Measurements from ENCODE around the gene MAD1L1.

MAD1L1 gene

GRCh38 chr7:2120841-2121830, 111.6 kb downstream of the MAD1L1 start:
- no peak overlapping the region for H3K27ac ChIP-seq
- TF ChIP-seq, protein P1, sequence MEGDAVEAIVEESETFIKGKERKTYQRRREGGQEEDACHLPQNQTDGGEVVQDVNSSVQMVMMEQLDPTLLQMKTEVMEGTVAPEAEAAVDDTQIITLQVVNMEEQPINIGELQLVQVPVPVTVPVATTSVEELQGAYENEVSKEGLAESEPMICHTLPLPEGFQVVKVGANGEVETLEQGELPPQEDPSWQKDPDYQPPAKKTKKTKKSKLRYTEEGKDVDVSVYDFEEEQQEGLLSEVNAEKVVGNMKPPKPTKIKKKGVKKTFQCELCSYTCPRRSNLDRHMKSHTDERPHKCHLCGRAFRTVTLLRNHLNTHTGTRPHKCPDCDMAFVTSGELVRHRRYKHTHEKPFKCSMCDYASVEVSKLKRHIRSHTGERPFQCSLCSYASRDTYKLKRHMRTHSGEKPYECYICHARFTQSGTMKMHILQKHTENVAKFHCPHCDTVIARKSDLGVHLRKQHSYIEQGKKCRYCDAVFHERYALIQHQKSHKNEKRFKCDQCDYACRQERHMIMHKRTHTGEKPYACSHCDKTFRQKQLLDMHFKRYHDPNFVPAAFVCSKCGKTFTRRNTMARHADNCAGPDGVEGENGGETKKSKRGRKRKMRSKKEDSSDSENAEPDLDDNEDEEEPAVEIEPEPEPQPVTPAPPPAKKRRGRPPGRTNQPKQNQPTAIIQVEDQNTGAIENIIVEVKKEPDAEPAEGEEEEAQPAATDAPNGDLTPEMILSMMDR (conservative IDR thresholded peaks at IDR 0.05), result no peak
- TF ChIP-seq ZFX (IDR thresholded peaks at IDR 0.05), result no peak

DNA sequence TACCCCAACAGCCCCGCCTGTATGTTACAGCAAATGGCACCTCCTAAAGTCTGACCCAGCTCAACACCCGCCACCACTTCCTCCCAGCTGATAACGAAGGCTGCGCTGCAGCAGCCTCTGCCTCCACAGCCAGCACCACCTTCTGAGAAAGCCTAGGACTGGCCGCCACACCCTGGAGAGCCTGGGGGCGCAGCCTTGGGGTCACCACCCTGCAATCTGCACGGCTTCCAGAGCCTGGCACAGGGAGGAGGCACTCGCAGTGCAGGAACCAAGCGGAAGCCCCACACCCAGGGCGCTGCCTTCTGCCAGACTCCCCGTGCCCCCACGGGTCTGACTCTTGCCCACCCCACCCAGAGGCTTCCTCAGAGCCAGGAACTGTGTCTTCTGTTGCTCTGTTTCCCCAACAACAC, 112.5 kb downstream of the MAD1L1 start:
- H3K27ac ChIP-seq, result no peak overlapping the region
- TF ChIP-seq, protein P1 (conservative IDR thresholded peaks at IDR 0.05), result no peak
- TF ChIP-seq ZFX (IDR thresholded peaks at IDR 0.05), result no peak

DNA sequence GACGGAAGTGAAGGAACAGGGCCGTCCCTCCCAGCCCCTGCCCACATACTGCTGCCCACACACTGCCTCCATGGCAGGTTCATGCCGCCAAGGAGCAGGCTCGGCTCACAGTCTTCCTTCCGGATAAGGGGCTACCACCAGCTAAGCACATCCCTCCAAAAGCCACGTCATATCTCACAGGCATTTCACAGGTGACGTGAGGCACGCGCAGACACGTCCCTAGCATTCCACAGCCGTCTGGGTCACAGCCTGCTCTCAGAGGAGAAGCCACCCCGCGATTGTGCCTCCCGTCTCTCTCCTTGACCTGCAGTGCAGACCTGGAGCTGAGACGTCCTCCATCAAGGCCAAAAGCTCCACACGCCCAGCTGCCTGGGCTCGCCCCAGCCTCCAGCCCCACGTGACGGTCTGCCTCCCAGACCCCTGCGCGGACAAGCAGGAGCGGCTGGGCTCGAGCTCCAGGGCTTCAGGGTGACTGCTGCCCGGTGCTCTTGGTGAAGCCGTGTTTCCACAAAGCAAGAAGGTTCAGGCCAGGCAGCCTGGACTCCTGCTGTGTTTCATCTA, 114.0 kb downstream of the MAD1L1 start:
- no peak for TF ChIP-seq ZFX (IDR thresholded peaks at IDR 0.05)
- TF ChIP-seq, protein P1 (conservative IDR thresholded peaks at IDR 0.05), result no peak
- no peak overlapping the region for H3K27ac ChIP-seq

DNA sequence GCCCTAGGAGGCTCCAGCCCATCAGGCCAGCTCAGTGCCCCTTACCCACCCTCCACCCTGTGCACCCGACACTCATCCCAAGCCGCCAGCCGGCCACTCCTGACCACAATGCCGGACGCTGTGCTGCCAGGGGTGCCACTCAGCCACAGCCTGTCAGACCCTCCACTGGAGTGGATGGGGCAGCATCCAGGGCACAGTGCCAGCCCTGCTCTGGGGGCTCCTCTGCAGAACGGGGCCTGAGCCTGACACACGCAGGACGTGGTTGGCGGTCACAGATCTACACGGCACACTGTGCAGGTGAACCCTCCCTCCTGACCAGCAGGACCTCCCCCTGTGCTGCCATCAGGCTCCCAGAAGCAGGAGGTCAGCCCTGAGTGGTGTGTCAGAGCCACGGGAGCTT, 114.7 kb downstream of the MAD1L1 start:
- no peak overlapping the region for H3K27ac ChIP-seq
- TF ChIP-seq, protein P1 (conservative IDR thresholded peaks at IDR 0.05), result no peak
- TF ChIP-seq ZFX (IDR thresholded peaks at IDR 0.05), result no peak

GRCh38 chr7:2117646-2118045, 115.1 kb downstream of the MAD1L1 start:
- TF ChIP-seq, protein P1 (conservative IDR thresholded peaks at IDR 0.05), result no peak
- TF ChIP-seq ZFX (IDR thresholded peaks at IDR 0.05), result no peak
- no peak overlapping the region for H3K27ac ChIP-seq

- H3K27ac ChIP-seq, result no peak overlapping the region
- TF ChIP-seq ZFX (IDR thresholded peaks at IDR 0.05), result no peak
- TF ChIP-seq, protein P1 (conservative IDR thresholded peaks at IDR 0.05), result no peak
Observed at GRCh38 chr7:2116989-2117591, 115.7 kb downstream of the MAD1L1 start.

GRCh38 chr7:2116448-2116810, 116.3 kb downstream of the MAD1L1 start:
- no peak for TF ChIP-seq ZFX (IDR thresholded peaks at IDR 0.05)
- TF ChIP-seq, protein P1 (conservative IDR thresholded peaks at IDR 0.05), result no peak

More at GRCh38 chr7:2116448-2116810, 116.3 kb downstream of the MAD1L1 start:
- H3K27ac ChIP-seq, result no peak overlapping the region

Data from C4-2B (cell line).